HCT116 (cell line): ENCODE measurements around the gene PPID.

Experiments used
- CEBPB ChIP-seq: IDR thresholded peaks from 2 replicates; pipeline ENCODE4 v1.6.1; 2012; ENCODE audit warnings: low read depth
- CTCF ChIP-seq, 3 experiments: fragments of 200-600 bp in 1 of 3; sonication (generic) in 1 of 3; IDR thresholded peaks in 2 of 3; conservative IDR thresholded peaks in 1 of 3; 2 replicates each; pipeline ENCODE4 v1.5.1; 2012 to 2017; ENCODE audit warnings: low read depth in 2 of 3, low read length in 2 of 3, antibody characterized with exemption in 1 of 3, borderline replicate concordance in 1 of 3, control low read depth in 1 of 3, mild to moderate bottlenecking in 1 of 3, mixed read lengths in 1 of 3, mixed run types in 1 of 3, moderate library complexity in 1 of 3; ENCODE audit not compliant: insufficient read depth in 1 of 3
- EZH2 ChIP-seq: fragments of 200-600 bp; sonication (generic); IDR thresholded peaks from 2 replicates; pipeline ENCODE4 v1.6.1; 2017; ENCODE audit warnings: antibody characterized with exemption, mixed run types
- JUND ChIP-seq: IDR thresholded peaks from 2 replicates; pipeline ENCODE4 v1.6.1; 2012
- MAX ChIP-seq: IDR thresholded peaks from 2 replicates; pipeline ENCODE4 v1.6.1; 2012
- POLR2A ChIP-seq: IDR thresholded peaks from 2 replicates; pipeline ENCODE4 v1.7.0; 2011; ENCODE audit warnings: borderline replicate concordance; ENCODE audit not compliant: insufficient read depth, insufficient read length; ENCODE audit errors: extremely low read depth
- RAD21 ChIP-seq: IDR thresholded peaks from 2 replicates; pipeline ENCODE4 v1.6.1; 2012; ENCODE audit warnings: low read depth, mild to moderate bottlenecking
- SP1 ChIP-seq: IDR thresholded peaks from 2 replicates; pipeline ENCODE4 v1.6.1; 2012; ENCODE audit warnings: low read depth
- TF ChIP-seq, protein P1 (sequence below): IDR thresholded peaks from 2 replicates; pipeline ENCODE4 v1.6.1; 2012; ENCODE audit warnings: low read depth

GRCh38 chr4:158678767-158679166, 44.4 kb downstream of the PPID start:
- TF ChIP-seq, protein P1, sequence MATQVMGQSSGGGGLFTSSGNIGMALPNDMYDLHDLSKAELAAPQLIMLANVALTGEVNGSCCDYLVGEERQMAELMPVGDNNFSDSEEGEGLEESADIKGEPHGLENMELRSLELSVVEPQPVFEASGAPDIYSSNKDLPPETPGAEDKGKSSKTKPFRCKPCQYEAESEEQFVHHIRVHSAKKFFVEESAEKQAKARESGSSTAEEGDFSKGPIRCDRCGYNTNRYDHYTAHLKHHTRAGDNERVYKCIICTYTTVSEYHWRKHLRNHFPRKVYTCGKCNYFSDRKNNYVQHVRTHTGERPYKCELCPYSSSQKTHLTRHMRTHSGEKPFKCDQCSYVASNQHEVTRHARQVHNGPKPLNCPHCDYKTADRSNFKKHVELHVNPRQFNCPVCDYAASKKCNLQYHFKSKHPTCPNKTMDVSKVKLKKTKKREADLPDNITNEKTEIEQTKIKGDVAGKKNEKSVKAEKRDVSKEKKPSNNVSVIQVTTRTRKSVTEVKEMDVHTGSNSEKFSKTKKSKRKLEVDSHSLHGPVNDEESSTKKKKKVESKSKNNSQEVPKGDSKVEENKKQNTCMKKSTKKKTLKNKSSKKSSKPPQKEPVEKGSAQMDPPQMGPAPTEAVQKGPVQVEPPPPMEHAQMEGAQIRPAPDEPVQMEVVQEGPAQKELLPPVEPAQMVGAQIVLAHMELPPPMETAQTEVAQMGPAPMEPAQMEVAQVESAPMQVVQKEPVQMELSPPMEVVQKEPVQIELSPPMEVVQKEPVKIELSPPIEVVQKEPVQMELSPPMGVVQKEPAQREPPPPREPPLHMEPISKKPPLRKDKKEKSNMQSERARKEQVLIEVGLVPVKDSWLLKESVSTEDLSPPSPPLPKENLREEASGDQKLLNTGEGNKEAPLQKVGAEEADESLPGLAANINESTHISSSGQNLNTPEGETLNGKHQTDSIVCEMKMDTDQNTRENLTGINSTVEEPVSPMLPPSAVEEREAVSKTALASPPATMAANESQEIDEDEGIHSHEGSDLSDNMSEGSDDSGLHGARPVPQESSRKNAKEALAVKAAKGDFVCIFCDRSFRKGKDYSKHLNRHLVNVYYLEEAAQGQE = no peak
- TF ChIP-seq CEBPB = no peak
- no peak for TF ChIP-seq JUND
- TF ChIP-seq CTCF (IDR thresholded peaks at IDR 0.05 in 2 of 3, conservative IDR thresholded peaks at IDR 0.05 in 1 of 3; ENCODE audit: borderline replicate concordance in 1 of 3, insufficient read depth in 1 of 3, low read depth in 2 of 3, low read length in 2 of 3) = no peak
- no peak for TF ChIP-seq RAD21
- no peak for TF ChIP-seq POLR2A
- TF ChIP-seq MAX = no peak
- no peak for TF ChIP-seq EZH2
- TF ChIP-seq SP1 = no peak
